Astrocyte of the hippocampus (primary cell): ENCODE measurements around the gene ZNF492.
"Not testable (repeated sequence)": the region's sequence is repeated elsewhere in the genome, so short reads cannot be mapped to it uniquely, and the experiment has no call there.

Experiments
- DNase-seq: peaks from one replicate; pipeline ENCODE4 v3.0.0; 2011; ENCODE audit warnings: low read depth, low spot score

The ZNF492 gene

GRCh38 chr19:22617181-22617580 is 16.9 kb upstream of the ZNF492 start:
- not testable (repeated sequence) for DNase-seq

GRCh38 chr19:22617614-22618320 is 16.4 kb upstream of the ZNF492 start:
- DNase-seq = no peak

GRCh38 chr19:22619371-22619770 is 14.8 kb upstream of the ZNF492 start:
- DNase-seq = no peak

- no peak for DNase-seq
Observed at GRCh38 chr19:22619932-22620331, 14.2 kb upstream of the ZNF492 start.

GRCh38 chr19:22620401-22620800 is 13.7 kb upstream of the ZNF492 start:
- DNase-seq = no peak

GRCh38 chr19:22620912-22621311 is 13.2 kb upstream of the ZNF492 start:
- no peak for DNase-seq

GRCh38 chr19:22622020-22622419 is 12.1 kb upstream of the ZNF492 start:
- DNase-seq = no peak

- DNase-seq = peak; percentile 16
Observed at GRCh38 chr19:22622901-22623840, 11.0 kb upstream of the ZNF492 start.

- no peak for DNase-seq
Observed at GRCh38 chr19:22623841-22624221, 10.3 kb upstream of the ZNF492 start.

- DNase-seq = no peak
Observed at GRCh38 chr19:22625266-22626035, 8.7 kb upstream of the ZNF492 start.

- no peak for DNase-seq
Observed at GRCh38 chr19:22627526-22627925, 6.6 kb upstream of the ZNF492 start.

GRCh38 chr19:22628401-22628800 is 5.7 kb upstream of the ZNF492 start:
- DNase-seq = no peak

- no peak for DNase-seq
Observed at GRCh38 chr19:22634450-22634827, 315 bp downstream of the ZNF492 start.

- not testable (repeated sequence) for DNase-seq
Observed at GRCh38 chr19:22685493-22685892, 51.4 kb downstream of the ZNF492 start.

- not testable (repeated sequence) for DNase-seq
Observed at GRCh38 chr19:22702661-22703060, 68.5 kb downstream of the ZNF492 start.

- DNase-seq = not testable (repeated sequence)
Observed at GRCh38 chr19:22703096-22703495, 69.0 kb downstream of the ZNF492 start.

GRCh38 chr19:22708983-22709382 is 74.9 kb downstream of the ZNF492 start:
- no peak for DNase-seq
